ENCODE results near the gene EFNA1. TPM values are rescaled to one million over a fixed set of nuclear protein-coding genes. Genes with fewer than 3 reads are reported as not detected.

EFNA1 gene
- total and polyA plus RNA-seq, 2 of the 8 experiments (the other 6 are each of a cell fraction or from before 2014, with no cell fraction given), result 4.9 to 14.6 TPM

DNA sequence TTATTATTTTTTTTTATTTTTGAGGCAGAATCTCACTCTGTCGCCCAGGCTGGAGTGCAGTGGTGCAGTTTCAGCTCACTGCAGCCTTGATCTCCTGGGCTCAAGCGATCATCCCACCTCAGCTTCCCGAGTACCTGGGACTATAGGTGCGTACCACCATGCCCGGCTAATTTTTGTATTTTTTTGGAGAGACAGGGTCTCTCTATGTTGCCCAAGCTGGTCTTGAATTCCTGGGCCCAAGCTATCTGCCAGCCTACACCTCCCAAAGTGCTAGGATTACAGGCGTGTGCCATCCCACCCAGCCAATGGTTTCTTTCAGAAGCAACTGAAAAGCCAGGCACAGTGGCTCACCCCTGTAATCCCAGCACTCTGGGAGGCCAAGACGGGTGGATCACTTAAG, 43.1 kb downstream of the EFNA1 start (continued):
- TF ChIP-seq CHD1 (IDR thresholded peaks at IDR 0.05; ENCODE audit: low read depth, low read length), result no peak

Measured in H1 (cell line).